Stimulated activated CD8-positive, alpha-beta memory T cell treated with anti-CD3 and anti-CD28 coated beads, Interleukin-15, amount 100 ng/mL, for 4 hours (primary cell): ENCODE measurements around the gene UNC13B.

Source experiments
- DNase-seq, 2 donors: peaks; one replicate each; pipeline ENCODE4 v3.0.0-alpha.2; 2020; ENCODE audit warnings: low read depth in 2 of 2

Gene UNC13B

DNA sequence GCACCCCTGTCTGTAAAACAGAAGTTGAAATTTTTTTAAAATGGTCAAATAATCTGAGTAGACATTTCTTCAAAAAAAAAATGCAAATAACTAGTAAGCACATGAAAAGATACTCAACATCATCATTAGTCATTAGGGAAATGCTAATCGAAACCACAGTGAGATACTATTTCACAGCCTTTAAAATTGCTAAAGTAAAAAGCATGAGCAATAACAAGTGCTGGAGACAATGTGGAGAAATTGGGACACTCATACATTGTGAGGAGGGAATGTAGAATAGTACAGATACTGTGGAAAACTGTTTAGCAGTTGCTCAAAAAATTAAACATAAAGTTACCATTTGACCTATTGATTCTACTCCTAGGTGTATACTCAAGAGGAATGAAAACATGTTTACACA, 269.7 kb downstream of the UNC13B start:
- no peak for DNase-seq

DNA sequence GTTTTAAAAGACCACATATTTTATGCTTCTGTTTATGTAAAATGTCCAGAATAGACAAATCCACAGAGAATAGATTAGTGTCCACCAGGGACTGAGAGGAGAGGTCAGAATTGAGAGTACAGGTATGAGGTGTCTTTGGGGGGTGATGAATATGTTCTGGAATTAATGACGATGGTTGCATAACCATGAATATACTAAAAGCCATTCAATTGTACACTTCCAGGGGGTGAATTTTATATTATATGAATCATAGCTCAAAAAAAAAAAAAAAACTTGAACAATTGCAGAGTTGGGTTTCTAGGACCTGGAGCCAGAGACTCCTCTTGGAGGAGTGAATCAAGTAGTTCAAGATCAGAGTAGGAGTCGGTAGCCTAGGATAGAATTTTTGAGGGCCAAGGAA, 270.3 kb downstream of the UNC13B start:
- no peak for DNase-seq

GRCh38 chr9:35436933-35437332, 275.1 kb downstream of the UNC13B start:
- no peak for DNase-seq

DNA sequence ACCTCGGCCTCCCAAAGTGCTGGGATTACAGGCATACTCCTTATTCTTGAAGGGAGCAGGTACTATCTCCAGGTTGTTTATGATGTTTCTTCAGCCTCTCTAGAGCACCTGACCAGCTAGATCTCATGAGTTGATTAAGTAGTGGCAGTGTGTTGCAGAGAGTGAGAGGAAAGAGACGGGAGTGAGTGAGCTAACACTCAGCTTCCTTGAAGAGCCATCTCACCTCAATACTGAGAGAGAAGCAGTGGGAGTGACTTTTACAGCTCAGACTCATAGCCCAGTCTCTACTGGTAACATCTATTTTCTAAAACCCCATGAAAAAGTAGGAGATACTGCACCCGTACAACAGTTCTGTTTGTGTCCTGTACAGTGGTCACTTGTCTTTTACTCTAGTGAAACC, 284.2 kb downstream of the UNC13B start:
- DNase-seq, result no peak

- no peak for DNase-seq
Measured at GRCh38 chr9:35448496-35448895, 286.7 kb downstream of the UNC13B start.

GRCh38 chr9:35452481-35452880, 290.7 kb downstream of the UNC13B start:
- no peak for DNase-seq

GRCh38 chr9:35453786-35454185, 292.0 kb downstream of the UNC13B start:
- DNase-seq, result no peak
